DOHH2 (cell line): ENCODE measurements around the gene NF1.

Experiments used
- EZH2phosphoT487 ChIP-seq: fragments of 200-600 bp; sonication (generic); IDR thresholded peaks from 2 replicates; pipeline ENCODE4 v1.6.1; 2017; ENCODE audit warnings: borderline replicate concordance, mild to moderate bottlenecking, antibody characterized with exemption, low read length, moderate library complexity, mixed read lengths
- TF ChIP-seq, protein P1 (sequence below): fragments of 200-600 bp; sonication (generic); IDR thresholded peaks from one replicate; pipeline ENCODE4 v1.5.1; 2014; ENCODE audit warnings: antibody characterized with exemption, mild to moderate bottlenecking, low read depth, low read length; ENCODE audit not compliant: poor library complexity, severe bottlenecking

DNA sequence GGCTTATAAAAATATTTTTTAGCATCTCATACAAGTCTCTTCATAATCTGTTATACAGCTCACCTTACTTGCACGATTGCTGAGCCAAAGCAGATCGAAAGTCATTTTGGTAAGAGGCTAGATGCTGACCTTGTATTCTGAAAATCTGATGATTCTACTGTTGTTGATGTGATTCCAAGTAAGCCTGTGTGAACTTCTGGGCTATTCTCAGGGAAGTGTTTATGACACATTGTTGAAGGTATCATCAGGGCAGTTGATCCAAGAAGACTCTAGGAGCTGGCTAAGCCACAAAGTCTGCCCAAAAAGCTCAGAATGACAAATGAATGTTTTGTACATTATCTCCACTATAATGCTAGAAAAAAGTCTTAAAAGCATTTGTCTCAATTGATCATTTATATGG lies 186.3 kb downstream of the NF1 start:
- TF ChIP-seq EZH2phosphoT487: no peak
- TF ChIP-seq, protein P1, sequence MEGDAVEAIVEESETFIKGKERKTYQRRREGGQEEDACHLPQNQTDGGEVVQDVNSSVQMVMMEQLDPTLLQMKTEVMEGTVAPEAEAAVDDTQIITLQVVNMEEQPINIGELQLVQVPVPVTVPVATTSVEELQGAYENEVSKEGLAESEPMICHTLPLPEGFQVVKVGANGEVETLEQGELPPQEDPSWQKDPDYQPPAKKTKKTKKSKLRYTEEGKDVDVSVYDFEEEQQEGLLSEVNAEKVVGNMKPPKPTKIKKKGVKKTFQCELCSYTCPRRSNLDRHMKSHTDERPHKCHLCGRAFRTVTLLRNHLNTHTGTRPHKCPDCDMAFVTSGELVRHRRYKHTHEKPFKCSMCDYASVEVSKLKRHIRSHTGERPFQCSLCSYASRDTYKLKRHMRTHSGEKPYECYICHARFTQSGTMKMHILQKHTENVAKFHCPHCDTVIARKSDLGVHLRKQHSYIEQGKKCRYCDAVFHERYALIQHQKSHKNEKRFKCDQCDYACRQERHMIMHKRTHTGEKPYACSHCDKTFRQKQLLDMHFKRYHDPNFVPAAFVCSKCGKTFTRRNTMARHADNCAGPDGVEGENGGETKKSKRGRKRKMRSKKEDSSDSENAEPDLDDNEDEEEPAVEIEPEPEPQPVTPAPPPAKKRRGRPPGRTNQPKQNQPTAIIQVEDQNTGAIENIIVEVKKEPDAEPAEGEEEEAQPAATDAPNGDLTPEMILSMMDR: no peak
